GM21723 (cell line): Measurements from ENCODE around the gene AP1M2.

ENCODE experiments used
- ATAC-seq: cut with Tn5 transposase; IDR thresholded peaks from one replicate; pipeline ENCODE4 v1.9.1; 2021; ENCODE audit warnings: mild to moderate bottlenecking, moderate library complexity; ENCODE audit not compliant: unreplicated experiment

AP1M2 gene

GRCh38 chr19:10587022-10587838, at the start of gene AP1M2:
AP1M2 (minus strand) TSS chr19:10587312; CDS start chr19:10587231, 81 bp downstream.
- no peak for ATAC-seq

GRCh38 chr19:10636304-10636972, 49.3 kb upstream of the AP1M2 start:
- no peak for ATAC-seq

GRCh38 chr19:10634963-10635362, 47.9 kb upstream of the AP1M2 start:
- no peak for ATAC-seq

- no peak for ATAC-seq
These were observed 47.3 kb upstream of the AP1M2 start for GRCh38 chr19:10634430-10634829.

GRCh38 chr19:10631874-10632273, 44.8 kb upstream of the AP1M2 start:
- ATAC-seq: no peak

- ATAC-seq: no peak
These were observed 38.6 kb upstream of the AP1M2 start for GRCh38 chr19:10625762-10626138.

- ATAC-seq: no peak
These were observed 38.1 kb upstream of the AP1M2 start, which contains the start of gene SLC44A2 for GRCh38 chr19:10625003-10625761. SLC44A2 (plus strand) TSS chr19:10625553; CDS start chr19:10625634, 81 bp downstream.

GRCh38 chr19:10624585-10624984, 37.5 kb upstream of the AP1M2 start:
- ATAC-seq: no peak

GRCh38 chr19:10621966-10622365, 34.9 kb upstream of the AP1M2 start:
- ATAC-seq: no peak

GRCh38 chr19:10620786-10621185, 33.7 kb upstream of the AP1M2 start:
- ATAC-seq: no peak

GRCh38 chr19:10618846-10619245, 31.7 kb upstream of the AP1M2 start:
- no peak for ATAC-seq

- ATAC-seq: no peak
These were observed 30.5 kb upstream of the AP1M2 start for GRCh38 chr19:10617409-10618121.

GRCh38 chr19:10615429-10616023, 28.4 kb upstream of the AP1M2 start:
- ATAC-seq: no peak

GRCh38 chr19:10612499-10613119, 25.5 kb upstream of the AP1M2 start:
- no peak for ATAC-seq

- no peak for ATAC-seq
These were observed 24.8 kb upstream of the AP1M2 start for GRCh38 chr19:10611907-10612306.

- no peak for ATAC-seq
These were observed 17.4 kb upstream of the AP1M2 start for GRCh38 chr19:10604460-10604980.

GRCh38 chr19:10603873-10604459, 16.9 kb upstream of the AP1M2 start:
- no peak for ATAC-seq

- ATAC-seq: no peak
These were observed 16.2 kb upstream of the AP1M2 start for GRCh38 chr19:10603084-10603872.
